NCI-H1694 (cell line): ENCODE data around the gene ICOS.
"Not testable (repeated sequence)": the region's sequence is repeated elsewhere in the genome, so short reads cannot be mapped to it uniquely, and the experiment has no call there.

Experiments used
- DNase-seq: peaks from one replicate; lab custom pipeline; 2025; lab: John Stamatoyannopoulos, UW

The ICOS gene

GRCh38 chr2:203975912-203976311, 39.3 kb downstream of the ICOS start:
- DNase-seq: no peak

- no peak for DNase-seq
Observed at GRCh38 chr2:203982276-203982675, 45.7 kb downstream of the ICOS start.

- no peak for DNase-seq
Observed at GRCh38 chr2:203983064-203983715, 46.6 kb downstream of the ICOS start.

- DNase-seq: not testable (repeated sequence)
Observed at GRCh38 chr2:203985978-203986377, 49.4 kb downstream of the ICOS start.

- DNase-seq: no peak
Observed at GRCh38 chr2:203987959-203988358, 51.4 kb downstream of the ICOS start.

GRCh38 chr2:203988500-203989260, 52.1 kb downstream of the ICOS start:
- DNase-seq: no peak

- DNase-seq: no peak
Observed at GRCh38 chr2:203989521-203989920, 53.0 kb downstream of the ICOS start.

GRCh38 chr2:203992509-203992908, 55.9 kb downstream of the ICOS start:
- DNase-seq: no peak

GRCh38 chr2:203993011-203993410, 56.4 kb downstream of the ICOS start:
- DNase-seq: no peak

GRCh38 chr2:203993560-203993959, 57.0 kb downstream of the ICOS start:
- no peak for DNase-seq

- DNase-seq: no peak
Observed at GRCh38 chr2:203994735-203995134, 58.2 kb downstream of the ICOS start.

- DNase-seq: no peak
Observed at GRCh38 chr2:203996692-203997091, 60.1 kb downstream of the ICOS start.

- DNase-seq: no peak
Observed at GRCh38 chr2:203997481-203997880, 60.9 kb downstream of the ICOS start.

- DNase-seq: no peak
Observed at GRCh38 chr2:203997980-203998809, 61.6 kb downstream of the ICOS start.

- no peak for DNase-seq
Observed at GRCh38 chr2:203999835-204000234, 63.3 kb downstream of the ICOS start.

- no peak for DNase-seq
Observed at GRCh38 chr2:204000446-204000845, 63.9 kb downstream of the ICOS start.

GRCh38 chr2:204003276-204003990, 66.9 kb downstream of the ICOS start:
- DNase-seq: no peak

GRCh38 chr2:204004912-204005311, 68.3 kb downstream of the ICOS start:
- DNase-seq: no peak

GRCh38 chr2:204005940-204006721, 69.6 kb downstream of the ICOS start:
- no peak for DNase-seq

GRCh38 chr2:204008352-204008751, 71.8 kb downstream of the ICOS start:
- no peak for DNase-seq
